ENCODE data around the gene C1orf35.

Gene C1orf35

DNA sequence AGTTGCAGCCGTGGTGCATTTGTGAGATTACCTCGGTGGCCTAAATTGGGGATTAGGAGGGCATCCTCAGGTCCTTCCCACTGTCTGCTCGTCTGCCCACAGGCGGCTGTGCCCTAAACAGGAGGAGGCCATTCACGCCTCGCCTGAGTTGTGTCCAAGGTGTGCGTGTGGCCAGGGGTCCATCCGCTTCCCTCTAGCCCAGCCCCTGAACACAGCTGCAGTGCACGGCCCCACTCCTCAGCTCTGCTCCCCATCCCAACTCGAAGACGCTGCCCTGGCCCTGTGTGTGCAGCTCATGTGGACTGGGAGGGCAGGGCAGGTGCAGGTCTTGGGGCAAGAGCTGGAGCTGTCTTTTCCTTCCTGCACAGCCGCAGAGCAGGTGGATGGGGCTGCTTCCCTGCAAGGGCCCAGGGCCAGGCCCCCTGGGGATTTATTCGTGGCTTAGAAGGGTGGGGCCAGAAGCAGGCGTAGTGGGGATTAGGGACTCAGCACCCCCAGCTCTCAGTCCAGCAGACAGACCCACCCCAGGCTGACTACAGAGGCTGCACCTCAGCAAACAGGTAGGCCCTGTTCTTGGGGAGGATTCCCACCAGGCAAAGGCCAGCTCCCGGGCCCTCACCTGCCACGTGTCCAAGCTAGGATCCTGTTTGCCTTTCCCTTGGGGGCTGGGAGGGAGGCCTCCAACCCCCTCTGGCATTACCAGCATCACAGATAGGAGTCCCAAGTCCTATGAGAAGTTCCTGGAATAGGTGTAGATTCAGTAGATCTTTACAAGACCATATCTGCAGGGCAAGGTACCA, 41.3 kb upstream of the C1orf35 start:
- intact Hi-C loops (cut with DNase I): no loop called here
- DNase-seq: peak in 1 of 42 donors; percentile 9

DNA sequence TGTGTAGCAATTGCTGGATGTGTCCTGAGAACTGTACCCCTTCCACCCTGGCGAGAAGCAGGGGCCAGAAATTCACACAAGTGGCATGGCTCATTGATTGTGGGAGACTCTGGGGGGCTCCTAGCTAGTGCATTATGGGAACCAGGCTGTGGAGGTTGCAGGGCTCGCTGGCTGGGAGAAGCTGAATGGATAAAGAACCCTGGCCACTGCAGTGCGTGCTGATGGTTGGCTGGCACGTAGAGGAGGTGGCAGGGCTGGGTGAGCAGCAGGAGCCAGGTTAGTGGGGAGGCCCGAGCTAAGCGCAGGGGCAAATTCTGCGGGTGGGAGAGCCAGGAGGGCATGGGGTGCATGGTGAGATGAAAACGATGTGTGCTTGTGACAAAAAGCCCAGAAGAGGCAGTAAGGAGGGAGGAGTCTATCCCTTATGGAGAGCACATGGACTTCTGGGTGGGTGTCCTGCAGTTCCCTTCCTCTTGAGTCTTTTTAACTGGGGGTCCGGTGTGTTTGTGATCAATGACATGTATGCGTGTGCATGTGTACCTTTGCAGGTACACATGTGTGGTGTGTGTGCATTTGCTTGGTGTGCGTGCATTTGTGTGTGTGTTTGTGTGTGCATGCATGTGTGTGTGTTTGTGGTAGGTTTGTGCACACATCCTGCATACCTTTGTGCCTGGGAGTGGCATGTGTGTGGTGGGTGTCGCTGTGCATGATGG, 40.5 kb upstream of the C1orf35 start:
- intact Hi-C loops (cut with DNase I): no loop called here
- peak in 3 of 42 donors; percentile 2 to 40 (median 5) for DNase-seq

DNA sequence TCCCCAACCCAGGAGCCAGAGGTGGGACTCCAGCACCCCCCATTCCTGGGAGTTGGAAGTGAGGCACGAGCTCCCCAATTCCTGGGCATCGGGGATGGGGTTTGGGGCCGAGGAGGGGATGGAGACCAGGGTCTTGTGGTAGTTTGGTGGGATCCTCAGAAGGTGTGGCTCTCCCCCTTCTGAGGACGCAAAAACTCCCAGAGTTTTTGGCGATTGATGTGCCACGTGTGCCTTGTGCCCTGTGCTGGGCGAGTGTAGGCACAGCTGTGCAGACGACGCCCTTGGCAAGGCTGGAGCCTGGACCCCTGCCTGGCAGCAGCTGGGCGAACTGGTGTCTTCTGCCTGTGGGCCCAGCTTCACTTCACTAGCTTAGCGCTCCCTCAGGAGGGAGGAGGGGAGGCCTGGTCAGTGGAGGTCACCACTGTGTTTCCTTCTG, 39.6 kb upstream of the C1orf35 start:
- peak in 15 of 42 donors; percentile 7 to 66 (median 48) for DNase-seq
- intact Hi-C loops (cut with DNase I): no loop called here

DNA sequence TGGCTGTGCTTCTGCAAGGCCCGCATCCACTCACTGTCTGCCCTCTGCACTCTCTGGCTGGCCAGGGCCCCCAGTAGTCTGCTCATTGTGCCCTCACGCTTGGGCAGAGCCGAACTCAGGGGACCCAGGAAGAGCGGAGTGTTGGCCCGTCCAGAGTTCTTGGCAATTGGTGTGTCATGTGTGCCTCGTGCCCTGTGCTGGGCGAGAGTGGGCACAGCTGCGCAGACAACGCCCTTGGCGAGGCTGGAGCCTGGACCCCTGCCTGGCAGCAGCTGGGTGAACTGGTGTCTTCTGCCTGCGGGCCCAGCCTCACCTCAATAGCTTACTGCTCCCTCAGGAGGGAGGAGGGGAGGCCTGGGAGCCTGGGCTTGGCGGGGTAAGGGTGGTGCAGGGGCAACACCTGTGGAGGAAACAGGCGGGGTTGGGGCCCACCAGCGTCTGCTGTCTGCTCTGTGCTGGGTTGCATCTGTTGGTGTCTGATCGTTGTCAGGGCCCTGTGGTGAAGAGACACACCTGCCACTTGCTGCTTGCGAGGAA, 39.1 kb upstream of the C1orf35 start:
- intact Hi-C loops (cut with DNase I): no loop called here
- DNase-seq: peak in 10 of 42 donors; percentile 8 to 53 (median 26)

DNA sequence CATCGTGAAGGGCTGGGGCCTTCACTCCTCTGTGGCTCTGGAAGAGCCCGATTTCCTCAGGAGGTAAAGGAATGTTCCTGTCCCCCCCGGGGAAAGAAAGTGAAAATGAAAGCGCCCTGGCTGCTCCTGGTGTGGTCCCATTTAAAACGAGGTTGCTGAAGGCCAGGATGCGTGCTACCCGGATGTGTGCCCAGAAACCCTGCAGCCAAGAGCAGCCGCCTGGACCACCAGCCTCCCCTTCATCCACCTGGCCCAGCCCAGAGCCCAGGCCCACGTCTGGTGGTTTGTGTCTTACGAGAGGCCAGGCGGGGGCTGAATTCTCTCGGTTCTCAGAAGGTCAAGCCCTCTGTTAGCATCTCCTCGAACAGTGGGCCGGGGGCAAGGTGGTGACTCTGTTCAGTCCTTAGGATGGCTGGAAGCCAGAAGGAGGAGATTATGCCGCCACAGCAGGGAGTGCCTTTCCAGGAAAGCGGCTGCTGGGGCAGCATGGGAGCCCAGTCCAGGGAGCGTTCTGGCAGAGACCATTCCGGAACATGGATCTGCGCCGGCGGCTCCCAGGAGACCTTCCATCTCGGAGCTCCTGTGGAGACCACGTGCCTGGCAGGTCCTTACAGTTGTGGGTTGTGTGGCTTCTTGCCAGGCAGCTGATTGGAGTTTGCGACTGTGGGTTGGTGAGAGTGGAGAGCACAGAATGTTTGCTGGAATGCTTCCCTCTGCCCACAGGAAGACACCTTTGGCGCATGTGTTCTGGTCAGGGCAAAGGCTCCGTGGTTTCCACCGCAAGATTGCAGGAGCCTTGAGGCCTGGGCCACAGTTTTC, 38.3 kb upstream of the C1orf35 start:
- peak in 9 of 42 donors; percentile 9 to 46 (median 21) for DNase-seq
- intact Hi-C loops (cut with DNase I): loop anchor here (2.0 kb wide), 1 partner anchor 23 kb away; the partner anchor contains the start of gene IBA57

DNA sequence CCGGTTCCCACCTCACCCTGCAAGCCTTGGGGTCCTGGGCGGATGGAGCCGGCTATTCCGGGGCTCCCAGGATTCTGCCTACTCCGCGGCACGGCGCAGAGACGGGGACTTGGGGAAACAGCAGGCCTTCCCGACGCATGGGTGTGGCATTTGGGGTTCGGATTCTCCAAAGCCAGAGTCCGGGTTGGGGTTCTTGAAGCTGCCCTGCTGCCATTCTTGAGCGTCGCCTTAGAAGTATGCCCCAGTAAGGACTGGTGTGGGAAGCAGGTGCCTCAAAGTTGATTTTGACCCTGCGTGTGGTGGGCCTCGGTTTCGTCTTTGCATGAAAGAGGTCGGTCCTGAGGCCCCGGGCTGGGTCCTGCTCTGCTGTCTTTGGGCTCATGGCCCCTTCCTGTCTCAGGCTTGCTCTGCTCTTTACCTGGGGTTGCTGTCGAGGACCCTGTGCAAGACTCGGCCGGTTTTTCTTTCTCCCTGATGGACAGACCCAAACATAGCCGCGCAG, 37.6 kb upstream of the C1orf35 start:
- DNase-seq: no peak
- intact Hi-C loops (cut with DNase I): loop anchor here (2.0 kb wide), 1 partner anchor 24 kb away; the partner anchor contains the start of gene IBA57

DNA sequence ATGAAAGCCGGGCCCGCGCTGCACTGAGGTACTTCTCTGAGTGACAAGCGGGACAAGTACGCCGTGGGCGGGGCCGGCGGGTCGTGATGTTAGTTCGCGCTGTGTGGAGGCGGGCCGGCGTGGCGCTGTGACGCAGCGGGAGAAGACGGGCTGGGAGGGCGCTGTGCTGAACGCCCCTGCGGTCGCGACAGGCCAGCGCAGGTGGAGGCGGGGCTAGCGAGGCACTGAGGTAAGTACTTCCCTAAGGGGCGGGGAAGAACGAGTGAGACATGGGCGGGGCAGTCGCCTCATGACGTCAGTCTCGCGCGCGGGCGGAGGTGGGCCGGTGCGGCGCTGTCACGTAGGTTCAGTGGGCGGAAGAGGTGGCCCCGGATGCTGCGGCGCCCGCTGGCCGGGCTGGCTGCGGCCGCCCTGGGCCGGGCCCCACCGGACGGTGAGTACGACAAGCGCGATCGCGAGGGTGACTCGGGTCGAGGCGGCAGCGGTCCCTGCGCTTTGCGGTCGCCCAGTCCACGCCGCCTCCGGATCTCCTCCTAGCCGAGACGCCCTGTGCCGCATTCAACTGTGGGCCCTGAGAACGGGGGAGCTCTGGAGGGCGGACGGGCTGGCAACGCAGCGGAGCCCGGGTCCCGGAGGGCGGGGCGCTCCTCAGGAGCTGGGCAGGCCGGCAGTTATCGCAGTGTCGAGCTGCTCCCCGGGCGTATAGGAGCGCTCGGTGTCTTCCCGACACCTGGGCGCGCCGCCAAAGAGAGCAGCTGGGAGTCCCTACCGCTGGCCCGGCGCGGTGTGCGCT, 37.0 kb upstream of the C1orf35 start, which contains the start of gene GUK1:
Gene GUK1, plus strand, starts transcription at position 349 of the 793 bp plus-strand sequence. Its CDS starts 24 bp downstream, at position 373.
- peak; percentile 96 to 100 (median 99) for DNase-seq
- intact Hi-C loops (cut with DNase I): loop anchor here (2.0 kb wide), 1 partner anchor 25 kb away; the partner anchor contains the start of gene IBA57

DNA sequence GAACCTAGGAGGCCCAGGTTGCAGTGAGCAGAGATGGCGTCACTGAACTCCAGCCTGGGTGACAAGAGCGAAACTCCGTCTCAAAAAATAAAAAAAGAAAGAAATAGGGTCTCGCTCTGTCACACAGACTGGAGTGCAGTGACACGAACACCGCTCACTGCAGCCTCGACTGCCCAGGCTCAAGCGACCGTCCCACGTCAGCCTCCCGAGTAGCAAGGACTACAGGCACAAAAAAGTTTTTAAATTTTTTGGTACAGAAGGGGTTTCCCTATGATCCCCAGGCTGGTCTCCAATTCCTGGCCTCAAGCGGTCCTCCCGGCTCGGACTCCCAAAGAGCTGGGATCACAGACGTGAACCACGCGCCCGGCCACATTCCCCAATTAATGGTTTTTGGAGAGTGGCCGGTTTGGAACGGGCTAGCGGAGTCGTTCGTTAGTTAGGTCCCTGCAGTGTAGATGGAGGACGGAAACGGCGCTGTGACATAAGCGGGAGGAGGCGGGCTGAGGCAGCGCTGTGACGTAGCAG, 36.3 kb upstream of the C1orf35 start:
- intact Hi-C loops (cut with DNase I): no loop called here
- DNase-seq: no peak

DNA sequence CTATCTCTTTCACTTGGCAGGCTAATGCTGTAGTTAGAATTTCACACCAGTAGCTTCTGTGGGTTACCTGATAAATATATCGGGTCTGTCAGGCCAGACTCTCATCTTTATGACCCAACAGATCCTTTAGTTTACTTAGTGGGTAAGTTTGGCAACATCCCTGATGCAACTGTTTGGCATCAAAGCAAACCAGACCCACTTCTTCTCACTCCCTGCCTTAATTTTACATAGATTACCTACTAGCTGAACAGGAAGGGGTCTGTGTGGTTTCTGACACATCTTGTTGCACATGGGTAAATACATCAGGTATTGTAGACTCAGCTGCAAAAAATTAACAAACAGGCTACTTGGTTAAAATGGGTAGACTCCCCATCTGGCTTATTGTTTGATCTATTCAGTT, 33.8 kb upstream of the C1orf35 start:
- intact Hi-C loops (cut with DNase I): no loop called here

DNA sequence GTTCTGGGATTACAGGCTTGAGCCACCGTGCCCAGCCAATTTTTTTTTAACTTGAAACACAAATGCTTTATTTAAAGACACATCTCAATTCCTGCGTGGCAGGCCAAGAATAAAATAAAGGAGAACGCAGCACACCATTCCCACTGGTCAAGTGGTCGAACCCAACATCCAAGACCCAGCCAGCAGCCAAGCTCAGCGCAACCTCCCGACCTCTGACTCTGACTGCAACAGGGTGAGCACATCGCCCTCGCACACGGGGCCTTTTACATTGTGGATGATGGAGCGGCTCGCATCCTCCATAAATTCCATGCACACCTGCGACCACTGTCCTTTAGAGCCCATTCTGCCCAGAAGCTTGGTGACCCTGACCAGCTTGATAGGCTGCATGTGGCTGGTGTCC, 31.5 kb upstream of the C1orf35 start:
- intact Hi-C loops (cut with DNase I): no loop called here
- DNase-seq: no peak

More for the DNA sequence above, 33.8 kb upstream of the C1orf35 start:
- DNase-seq: peak in 1 of 42 donors; percentile 8

DNA sequence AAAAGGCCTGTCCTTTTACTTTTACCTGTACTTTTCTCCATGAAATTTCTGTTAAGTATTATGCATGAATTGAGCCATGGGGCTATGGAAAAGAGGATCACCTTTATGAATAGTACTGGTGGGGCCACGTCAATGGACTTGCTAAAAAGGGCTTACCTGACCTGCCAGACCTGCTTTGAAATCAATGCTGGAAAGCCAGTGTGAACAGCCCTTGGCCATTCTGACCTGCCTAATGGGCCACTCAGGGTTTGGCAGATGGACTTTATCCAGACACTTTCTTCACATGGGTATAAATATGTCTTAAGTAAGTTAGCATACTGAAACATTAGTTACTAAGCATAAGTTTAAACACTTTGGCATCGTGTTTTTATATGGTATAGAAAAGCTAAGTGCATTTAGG, 28.6 kb upstream of the C1orf35 start:
- no peak for DNase-seq
- intact Hi-C loops (cut with DNase I): no loop called here

DNA sequence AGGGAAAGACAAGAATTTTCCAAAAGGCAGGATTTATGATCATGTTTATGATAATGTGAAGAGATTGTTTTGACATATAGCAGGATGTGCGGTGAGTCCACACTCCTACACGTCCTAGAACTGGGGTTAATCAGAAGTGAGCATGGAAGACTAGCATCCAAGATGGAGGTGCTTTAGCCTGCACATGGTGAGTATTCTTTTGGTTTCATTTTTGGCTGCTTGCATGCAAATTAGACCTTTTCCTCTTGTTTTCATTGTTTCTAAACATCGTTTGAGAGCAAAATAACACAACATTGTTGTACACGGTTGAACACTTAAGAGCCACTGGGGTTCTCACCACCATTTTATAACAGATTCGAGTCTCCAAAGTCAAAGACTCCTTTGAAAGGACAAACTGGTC, 22.1 kb upstream of the C1orf35 start:
- intact Hi-C loops (cut with DNase I): no loop called here
- DNase-seq: no peak

DNA sequence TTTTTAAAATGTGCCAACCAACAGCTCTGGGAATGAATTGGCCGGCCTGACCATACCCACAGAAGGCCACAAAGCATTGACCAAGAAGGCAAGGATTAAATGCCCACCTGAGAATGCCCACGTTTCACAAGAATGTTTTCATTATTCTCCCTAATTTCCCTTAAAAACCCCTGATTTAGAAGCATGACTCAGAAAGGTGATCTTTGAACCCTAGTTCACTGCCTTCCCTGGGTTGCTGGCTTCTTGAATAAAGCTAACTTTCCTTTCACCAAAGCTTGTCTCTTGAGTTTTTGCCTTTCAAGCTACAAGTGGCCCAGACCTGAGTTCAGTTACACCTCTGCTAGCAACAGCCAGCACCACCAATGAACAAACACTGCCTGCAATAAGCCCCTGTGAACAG, 20.4 kb upstream of the C1orf35 start:
- DNase-seq: no peak
- intact Hi-C loops (cut with DNase I): no loop called here

DNA sequence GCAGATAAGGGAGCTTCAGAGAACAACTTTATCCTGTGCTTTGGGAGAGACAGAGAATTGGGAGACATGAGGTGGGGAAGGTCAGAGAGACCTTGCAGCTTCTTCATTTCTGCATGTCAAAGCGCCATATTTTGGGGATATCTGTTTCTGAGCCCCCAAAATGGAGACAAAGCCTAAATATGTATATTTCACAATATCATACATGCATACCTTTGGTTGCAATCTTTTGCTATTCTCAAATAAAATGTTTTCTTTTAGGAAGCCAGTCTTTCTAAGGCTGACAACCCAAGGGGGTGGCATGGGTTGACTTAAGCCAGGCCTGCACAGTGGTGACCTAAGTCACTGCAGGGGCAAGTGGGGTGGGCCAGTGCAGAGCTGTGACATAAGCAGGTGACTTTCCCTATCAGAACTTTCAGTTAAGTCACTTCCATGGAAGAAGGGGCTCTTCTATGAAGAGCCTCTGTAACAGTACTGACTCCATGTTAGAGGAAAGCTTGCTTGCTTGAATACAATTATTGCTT, 19.9 kb upstream of the C1orf35 start:
- intact Hi-C loops (cut with DNase I): no loop called here
- no peak for DNase-seq

DNA sequence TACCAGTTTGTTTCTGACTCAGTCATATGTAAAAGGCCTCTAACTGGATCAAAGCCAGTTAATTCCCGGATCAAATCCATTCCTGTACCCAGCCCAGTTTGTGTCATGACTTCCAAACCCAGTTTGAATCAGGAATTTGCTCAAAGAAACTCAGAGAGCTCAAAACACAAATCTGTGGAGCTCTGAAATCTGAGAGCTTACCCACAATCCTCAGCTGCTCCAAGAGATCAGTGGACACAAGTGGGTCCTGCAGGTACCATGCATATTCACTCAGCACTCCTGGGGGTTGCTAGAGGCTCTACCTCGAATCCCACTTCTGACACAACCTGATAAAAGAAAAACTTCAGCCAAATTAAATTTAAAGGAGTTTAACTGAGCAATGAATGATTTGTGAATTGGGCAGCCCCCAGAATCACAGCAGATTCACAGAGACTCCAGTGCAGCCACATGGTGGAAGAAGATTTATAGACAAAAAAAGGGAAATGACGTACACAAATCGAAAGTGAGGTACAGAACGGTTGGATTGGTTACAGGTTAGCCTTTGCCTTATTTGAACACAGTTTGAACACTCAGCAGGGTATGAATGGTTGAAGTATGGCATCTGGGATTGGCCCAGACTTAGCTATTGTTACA, 17.8 kb upstream of the C1orf35 start:
- intact Hi-C loops (cut with DNase I): no loop called here
- no peak for DNase-seq

DNA sequence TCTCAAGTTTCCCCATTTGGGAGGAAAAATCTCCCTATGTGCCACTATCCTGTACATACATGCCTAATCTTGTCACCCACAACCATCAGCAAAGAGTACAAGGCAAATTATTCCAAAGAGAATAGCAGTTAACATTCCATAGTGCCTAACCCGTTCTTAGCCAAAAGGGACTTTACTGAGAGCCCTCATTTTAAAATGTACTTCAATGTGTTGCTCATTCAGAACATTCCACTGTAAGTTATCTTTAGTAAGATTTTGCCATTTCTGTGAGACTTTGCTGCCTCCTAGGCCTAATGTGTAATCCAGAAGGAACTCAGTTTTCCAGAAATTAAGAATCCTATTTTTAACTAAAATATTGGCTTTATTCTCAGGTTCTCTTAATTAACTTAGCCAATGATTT, 17.2 kb upstream of the C1orf35 start:
- intact Hi-C loops (cut with DNase I): no loop called here

DNA sequence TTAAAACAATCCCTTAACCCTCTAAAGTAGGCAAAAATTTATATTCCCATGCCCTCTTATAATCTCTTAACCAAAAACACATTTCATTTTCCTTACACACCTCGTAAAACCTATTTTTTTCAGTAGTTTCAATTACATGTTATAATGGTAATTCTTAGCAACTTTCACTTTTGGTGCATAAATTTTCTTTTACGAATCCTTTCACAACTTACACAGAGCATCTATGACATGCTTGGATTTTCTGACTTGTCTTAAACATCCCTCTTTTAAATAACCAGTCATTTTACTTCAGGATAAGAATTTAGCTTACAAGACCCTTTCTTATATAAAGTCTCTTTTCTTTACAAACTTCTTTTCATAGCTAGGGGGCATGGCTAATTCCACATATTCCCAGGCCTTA, 14.9 kb upstream of the C1orf35 start:
- DNase-seq: no peak
- intact Hi-C loops (cut with DNase I): no loop called here

More for the DNA sequence above, 17.2 kb upstream of the C1orf35 start:
- no peak for DNase-seq

All from head of caudate nucleus (tissue), 42 donors.